Activated T-cell treated with anti-CD3 and anti-CD28 coated beads for 48 hours (primary cell): ENCODE measurements around the gene AGPS.
"Not testable (repeated sequence)": the region's sequence is repeated elsewhere in the genome, so short reads cannot be mapped to it uniquely, and the experiment has no call there.

Experiments used
- DNase-seq: peaks from one replicate; pipeline ENCODE4 v3.0.0-alpha.2; 2020; ENCODE audit warnings: low read depth

AGPS gene

DNA sequence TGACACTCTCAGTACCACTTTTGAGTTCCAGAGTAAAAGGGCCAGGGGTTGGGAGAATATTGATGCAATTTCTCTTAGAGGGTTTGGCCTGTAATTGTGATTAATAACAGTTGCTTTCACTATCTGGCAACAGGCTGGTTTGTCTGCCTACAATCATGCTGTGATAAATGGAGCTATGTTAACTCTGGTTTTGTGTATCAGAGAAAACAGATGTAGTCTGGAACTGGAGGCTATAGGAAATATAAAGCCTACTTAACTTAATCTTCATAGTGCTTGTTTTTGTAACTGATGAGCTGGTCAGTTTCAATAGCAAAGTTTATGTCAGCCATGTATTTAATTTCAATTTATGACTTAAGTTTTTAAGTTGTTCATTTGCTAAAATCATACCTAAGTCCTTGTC lies 138.0 kb downstream of the AGPS start:
- DNase-seq = no peak

DNA sequence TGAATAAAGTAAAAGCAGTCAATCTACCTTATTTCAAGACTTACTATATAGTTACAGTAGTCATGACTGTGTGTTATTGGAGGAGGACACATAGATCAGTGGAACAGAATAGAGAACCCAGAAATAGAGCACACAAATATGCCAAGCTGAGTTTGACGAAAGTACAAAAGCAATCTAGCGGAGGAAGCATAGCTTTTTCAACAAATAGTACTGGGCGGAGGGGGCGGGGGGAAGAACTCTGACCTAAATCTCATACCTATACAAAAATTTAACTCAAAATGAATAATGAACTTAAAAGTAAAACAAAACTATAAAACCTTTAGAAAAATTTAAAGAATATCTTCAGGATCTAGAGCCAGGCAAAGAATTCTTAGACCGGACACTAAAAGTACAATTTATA lies 139.1 kb downstream of the AGPS start:
- no peak for DNase-seq

DNA sequence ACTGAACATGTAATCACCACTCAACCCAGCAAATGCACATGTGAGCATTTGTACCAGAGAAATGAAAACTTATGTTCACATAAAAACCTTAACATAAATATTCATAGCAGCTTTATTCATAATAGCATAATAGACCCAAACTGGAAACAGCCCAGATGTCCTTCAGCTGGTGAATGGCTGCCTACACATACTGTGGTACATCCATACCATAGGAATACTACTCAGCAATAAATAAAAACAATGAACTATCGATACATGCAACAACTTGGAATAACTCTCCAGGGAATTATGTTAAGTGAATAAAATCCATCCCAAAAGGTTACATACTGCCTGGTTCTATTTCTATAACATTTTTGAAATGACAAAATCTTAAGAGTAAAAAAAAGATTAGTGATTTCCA lies 140.0 kb downstream of the AGPS start:
- DNase-seq = no peak

DNA sequence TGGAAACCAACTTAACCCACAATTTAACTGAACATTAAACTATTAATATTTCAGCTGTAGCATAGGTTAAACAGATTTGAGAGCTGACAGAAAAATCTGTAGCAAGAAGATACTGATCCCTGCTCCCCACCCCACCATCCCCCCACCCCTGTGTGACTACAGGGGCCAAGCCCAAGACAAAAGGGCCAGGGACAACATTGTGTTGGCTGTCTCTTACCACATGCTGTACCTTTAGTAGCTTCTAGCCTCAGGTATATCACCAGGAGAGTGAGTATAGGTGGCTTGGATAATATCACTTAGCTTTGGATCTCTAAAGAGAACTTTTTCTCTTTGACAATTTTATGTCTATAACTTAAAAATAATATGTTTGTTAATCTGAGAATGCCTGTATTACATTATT lies 140.7 kb downstream of the AGPS start:
- DNase-seq = no peak

DNA sequence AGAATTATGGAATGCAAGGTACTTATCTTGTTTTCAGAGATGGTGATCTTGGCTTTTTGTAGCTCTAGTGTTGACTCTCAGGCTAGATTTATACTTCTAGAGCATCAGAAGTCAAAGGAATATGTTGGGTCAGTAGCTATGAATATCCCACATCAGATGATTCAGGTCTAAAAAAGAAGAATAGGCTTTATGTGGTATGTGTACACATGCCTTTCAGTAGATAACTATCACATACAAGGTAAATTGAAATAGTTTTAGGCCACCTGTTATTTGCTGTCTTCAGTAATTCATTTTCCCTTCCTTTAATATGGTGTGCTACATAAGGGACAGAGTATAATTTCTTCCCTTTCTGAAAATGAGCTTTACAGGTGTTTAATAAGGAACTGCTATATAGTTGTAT lies 142.4 kb downstream of the AGPS start:
- no peak for DNase-seq

DNA sequence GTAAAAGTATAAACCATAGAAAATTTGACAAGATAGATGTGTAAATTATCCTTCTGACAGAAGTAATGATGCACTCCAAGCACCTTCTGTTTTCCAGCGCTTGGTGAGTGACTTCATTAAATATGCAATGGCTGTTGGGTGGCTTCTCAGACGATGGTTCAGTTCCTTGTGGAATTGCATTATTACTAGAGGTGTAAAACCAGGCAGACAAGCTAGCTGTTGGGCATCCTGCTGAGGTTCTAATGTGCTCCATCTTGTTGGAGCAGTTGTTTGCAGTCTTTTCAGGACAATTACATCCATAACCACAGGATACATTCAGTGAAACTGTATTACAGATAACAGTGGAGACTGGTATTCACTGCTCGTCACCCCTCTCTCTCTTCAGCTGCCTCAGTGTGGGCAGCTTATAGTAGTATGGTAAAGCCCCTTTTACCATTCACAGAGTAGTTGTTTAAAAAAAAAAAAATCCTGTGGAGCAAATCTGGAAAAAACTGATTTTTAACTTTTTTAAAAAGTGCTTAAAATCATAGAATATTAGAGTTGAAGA lies 143.5 kb downstream of the AGPS start:
- DNase-seq = no peak

DNA sequence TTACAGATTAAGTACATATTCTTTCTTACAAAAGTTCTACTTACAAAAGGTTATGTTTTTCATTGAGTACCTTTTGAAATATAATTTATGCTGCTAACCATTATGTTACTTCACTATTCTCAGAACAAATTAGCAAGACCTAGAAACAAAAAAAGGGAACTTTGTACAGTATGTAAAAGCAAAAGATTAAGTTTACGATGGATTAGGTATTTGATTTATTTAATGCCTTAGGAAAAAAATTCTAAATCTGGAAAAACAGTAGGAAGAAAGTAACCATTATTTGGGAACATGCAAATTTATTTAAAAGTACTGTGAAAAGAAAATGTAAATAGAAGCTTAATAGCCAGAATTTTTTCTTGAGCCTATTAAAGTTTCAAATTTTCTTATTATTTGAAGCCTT lies 144.6 kb downstream of the AGPS start:
- no peak for DNase-seq

DNA sequence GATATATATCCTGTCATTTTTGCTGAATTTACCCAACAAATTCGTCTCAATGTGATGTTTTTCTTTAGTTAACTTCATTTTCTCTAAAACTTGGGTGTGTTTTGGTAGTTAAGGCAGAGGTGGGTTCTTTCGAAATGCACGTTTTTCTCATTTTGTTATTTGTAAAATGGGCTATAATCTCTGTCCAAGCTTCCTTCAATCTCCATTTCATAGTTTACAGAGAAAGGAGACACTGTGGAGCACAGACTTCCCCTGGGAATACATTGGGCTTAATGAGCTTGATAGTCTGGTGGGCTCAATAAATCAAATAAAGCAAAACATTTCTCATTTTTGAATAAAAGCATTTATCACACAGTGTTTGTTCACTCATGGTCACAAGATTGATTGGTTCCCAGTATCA lies 145.1 kb downstream of the AGPS start:
- no peak for DNase-seq

DNA sequence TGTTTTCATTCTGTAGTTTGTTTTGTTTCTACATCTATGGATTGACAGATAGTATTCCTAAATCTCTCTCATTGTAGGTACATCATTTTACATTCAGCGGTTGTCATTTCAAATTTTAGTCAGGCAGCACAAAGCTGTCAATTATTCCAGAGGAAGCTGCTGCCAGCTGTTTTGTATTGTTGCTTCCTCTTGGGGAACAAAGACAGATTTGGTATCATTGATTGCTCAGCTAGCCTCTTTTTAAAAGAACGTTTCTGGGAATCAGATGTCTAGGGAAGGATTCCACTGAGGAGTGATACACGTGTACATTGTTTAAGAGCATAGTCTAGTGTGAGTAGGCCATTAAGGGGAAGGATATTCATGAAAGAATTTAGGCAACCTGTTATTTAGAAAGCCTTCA lies 145.8 kb downstream of the AGPS start:
- DNase-seq = no peak

DNA sequence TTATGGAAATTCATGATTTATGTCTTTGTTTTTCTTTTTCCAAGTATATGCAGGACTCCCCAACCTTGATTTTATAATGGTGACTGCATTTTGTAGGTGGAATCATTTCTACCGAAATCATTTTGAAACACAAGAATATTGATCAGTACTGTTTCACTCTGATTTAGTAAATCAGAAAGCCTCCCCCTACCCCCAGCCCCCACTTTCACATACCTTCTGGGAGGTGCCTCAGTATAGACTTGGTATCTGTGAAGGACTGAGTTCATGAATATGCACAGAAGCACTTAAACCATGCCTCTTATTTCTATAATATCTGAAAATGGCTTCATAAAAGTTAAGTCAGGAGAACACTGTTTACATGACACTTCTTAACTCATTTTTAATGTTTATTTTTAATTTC lies 147.7 kb downstream of the AGPS start:
- DNase-seq = no peak

DNA sequence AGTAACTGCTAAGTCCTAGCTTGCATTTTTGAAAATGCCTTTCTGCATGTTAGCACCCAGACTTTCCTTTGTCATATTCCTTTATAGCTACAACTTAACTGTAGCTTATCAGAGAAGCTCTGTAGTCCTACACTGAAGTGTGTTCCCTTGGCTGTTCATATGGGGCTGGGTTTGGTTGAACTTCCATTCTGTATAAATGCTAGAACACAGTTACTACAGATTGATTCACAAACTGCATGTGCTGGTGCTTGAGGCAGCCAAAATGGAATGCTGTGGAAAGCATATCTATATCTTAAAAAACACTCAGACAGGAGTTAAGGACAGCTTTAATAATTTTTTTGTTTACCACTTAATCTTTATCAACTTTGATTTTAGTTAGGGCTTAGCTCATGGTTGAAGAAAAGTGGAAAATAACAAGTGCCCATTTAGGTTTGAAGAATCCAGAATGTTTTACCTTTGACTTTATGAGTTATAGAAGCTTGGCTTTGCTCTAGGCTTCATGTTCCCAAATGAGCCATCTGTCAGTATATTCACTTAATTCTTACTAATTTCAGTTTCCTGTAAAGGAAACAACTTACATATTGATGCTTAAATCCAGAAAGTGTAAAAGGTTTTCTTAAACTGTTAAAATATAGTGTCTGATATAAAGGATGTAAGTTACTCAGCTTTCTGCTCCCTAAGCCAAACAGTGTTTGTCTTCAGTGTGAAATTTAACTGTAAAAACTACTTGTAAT lies 148.9 kb downstream of the AGPS start:
- DNase-seq = no peak

DNA sequence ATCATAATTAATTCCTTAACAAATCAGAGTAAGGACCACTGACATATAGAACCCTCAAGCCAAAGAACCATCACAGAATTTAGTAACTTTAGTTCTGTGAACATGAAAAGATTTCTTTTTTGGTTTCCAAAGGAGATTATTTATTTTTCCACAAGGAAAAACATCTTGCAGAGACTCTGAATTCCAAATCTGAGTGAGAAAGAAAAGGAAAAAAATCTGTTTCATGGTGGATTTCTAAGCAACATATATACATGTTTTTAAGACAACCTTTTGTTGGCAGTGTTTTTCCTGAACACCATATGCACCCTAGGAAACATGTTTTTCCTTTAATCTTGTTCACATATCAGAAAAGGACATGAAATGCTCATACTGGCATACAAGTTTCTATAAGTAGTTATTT lies 149.8 kb downstream of the AGPS start:
- DNase-seq = no peak

DNA sequence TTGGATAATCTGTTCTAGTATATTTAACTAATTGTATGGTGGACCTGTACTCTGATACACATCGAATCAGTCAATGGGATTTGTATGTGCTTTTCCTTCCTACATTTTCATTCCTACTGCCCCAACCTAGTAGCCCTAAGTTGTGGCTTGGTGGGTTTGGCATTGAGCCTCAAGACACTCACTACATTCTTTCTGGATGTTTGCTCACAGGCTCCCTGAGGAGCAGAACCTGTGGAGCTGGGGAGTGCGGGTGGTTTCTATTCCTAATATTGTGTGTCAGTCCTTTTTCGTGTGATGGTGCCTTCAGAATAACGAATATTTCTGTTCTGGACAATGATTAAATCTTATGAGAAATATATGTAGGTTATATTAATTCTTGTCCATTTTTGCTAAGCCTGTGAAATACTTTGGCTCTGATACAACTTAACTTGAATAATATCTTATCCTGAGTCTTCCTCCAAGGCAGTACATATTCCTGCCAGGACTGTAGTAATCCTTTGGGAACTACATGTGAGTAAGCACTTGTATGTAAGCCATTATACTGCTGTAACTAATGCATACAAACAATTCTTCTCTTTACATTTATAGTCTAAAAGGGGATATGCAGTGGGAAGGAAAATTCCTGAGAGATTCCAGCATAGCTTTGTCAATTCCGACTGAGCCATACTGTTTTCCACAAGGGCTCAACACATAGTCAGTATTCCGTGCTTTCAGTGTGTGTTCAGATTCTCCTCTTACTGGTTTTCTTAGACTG lies 150.6 kb downstream of the AGPS start:
- no peak for DNase-seq

DNA sequence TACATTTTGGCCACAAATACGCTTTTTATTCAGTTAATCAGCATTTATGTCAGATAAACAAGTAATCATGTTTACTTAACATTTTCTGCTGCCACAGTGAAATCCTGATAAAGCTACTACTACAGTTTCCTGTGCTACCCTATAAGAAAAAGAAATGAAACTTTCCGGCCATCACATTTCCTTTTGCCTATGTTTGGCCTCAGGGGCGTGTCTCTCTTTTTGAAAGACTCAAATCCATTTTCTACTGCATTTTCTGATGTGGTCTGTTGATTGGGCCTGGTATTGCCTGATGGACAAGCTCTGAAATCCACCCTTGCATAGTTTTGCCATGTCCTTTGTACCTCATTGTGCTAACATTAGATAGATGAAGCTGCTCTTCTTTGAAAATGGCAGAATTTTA lies 152.6 kb downstream of the AGPS start:
- DNase-seq = no peak

DNA sequence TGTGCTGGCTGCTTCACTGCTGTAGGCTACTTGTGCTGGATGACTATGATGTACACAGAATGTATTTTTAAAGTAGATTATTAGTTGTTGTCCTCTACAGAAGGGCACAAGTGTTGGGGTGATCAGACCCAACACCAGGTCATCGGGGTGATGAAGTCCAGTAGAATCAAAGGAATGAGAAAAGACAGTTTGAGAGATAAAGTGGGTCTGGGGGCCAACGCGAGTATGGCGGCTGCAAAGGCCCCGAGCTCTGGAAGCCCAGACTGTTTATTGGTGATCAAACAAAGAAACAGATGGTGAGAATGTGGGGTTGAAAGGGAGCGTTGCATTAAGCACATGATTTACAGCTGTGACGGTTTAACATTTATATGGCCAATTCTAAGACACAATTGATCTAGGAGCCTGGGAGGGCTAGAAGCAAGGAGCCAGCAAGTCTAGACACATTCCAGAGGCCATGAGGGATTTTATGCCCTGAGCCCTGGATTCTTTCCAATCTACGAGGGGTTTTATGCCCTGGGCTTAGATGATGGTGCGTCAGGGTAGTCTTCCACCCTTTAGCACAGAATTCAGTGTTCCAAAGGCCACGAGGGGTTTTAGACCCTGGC lies 153.5 kb downstream of the AGPS start:
- no peak for DNase-seq

DNA sequence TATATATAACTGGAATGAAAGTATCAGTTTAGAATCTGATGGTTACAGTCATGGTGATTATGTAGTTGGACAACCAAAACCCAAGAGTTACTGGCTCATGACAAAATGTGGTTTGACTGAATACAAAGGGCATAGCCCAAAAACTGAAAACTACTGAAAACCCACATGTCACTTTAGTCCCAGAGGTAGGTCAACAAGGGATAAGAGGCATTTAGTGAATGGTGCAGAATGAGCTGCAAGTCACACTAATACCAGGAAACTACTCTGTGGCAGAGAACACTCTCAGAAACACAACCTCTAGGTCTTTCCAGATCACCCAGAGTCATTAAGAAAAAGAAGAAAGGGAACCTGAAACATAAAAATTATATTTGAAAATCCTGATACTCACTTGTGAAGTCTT lies 154.5 kb downstream of the AGPS start:
- DNase-seq = no peak

DNA sequence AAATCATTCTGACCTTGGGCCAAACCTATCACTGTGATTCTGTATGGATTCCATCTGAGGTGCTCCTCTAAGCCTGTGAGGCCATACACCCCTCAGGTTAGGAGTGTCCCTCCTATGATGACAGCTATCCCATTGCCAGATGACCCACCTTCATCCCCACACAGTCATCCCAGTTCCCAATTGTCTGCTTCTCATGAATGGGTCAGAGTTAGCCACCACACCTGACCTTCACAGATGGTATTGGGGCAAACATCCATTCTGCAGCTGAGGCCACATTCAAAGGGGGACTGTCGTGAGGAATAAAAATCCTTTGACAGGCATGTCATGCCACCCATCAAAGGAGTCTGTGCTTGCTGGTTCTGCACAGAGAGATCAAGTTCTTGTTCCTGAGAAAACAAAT lies 155.2 kb downstream of the AGPS start:
- DNase-seq = no peak

DNA sequence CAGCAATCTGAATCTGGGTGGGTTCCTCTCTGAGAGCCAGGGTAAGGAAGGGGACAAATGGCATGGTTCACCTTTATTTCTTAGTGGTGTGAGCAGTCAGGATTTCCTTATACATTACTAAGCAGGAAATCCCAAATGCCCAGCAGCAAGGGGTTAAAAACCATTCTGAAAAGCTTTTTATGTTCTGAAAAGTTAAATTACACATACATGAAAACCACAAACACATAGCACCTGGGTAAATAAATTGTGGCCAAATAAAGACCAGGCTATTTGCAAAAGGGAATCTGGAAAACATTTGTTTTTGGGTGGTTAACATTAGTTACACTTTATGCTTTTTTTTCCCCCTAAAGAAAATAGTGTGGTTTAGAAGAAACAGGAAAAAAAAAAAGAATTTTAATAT lies 156.1 kb downstream of the AGPS start:
- no peak for DNase-seq

DNA sequence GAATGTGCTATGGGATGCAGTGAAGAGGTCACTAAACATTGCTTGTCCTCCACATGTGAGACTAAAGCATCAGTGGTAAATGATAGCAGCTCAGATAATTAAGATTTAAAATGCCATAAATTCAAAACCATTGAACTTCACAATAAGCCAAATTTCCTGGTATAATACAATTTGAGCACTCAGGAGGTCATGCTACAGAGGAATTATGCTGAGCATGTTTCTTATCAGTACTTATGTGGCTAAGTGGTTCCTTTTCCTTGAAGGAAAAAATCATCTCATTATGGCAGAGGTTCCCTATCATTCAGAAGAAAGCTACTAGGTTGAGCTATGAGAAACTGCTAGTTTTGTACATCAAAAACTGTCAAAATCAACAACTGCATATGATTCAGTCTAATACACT lies 156.6 kb downstream of the AGPS start:
- no peak for DNase-seq

DNA sequence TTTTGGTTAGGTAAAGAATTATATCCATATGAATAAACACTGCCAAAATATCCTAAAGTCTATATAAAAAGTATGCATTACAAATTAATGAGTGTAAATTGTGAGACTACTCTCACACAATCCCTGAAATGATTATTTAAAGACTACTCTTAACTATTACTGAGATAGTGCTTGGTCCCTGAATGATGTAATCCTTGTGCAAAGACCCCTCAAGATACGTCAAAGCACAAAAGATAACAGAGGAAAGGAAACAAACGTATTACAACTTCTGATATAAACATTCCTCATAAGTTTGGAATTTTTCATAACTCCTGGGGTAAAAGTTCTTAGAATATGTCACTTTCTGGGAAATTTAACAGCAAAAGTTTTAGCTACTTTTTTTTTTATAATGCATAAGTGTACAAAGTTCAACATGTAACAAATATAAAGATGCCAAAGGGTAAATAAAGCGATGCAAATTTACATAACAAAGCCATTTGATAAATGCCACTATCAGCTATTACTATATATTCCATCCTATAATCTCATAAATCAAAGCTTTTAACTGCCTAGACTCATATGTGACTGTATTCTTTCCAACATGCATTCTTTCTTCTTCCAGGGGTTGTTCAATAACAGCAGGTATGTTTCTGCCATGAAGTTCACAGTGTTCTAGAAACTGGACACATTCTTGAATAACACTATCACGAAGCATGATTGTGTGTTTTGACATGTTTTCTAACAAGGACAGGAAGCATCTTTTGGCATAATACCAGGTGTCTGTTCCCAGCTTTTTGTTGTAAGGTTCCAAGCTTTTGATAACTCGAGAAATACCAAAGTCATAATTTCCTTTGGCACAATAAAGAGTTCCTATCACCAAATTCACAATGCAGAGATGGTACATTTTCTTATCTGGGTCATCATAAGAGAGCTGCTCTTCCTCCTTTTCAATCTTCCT lies 158.0 kb downstream of the AGPS start:
- no peak for DNase-seq

DNA sequence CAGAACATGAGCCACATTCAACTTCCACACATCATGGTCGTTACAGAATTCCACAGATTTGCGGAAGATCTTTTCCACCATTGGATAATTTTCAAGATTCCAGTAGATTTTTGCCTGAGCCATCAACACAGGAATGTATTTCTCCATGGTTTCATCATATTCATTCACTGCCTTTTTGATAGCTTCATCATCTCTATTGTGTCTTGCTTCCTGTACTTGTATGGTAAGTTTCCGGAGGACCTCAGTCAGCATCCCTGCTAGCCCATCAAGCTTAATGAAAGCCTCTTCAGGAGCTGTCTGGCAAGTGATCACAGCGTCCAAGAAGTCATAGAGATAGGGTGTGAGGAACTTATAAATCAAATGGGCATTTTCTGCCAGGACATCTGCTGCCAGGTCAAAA lies 158.8 kb downstream of the AGPS start:
- not testable (repeated sequence) for DNase-seq

DNA sequence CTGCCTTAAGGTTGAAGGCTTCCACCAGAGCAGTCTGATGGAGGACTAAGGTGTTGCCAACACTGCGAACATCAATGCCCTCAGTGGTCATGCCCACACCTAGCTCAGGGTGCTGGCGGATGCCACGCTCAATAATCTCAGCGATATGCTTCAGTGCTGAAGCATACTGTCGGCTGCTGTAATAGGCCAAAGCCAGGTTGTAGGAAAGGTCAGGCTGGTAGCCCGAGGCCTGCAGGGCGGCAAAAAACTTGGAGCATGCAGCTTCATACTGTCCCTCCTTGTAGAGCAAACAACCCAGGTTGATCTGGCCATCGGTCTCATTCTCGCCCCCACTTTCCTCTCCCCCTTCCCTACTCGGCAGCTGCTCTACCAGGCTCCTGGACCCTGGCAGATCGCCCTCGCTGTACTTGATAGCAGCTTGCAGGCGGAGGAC lies 159.4 kb downstream of the AGPS start:
- DNase-seq = no peak
